SK-N-SH treated with all-trans-retinoic acid at 6 μM for 48 hours (cell line): ENCODE results near the gene UBQLN4.

Experiments used
- ATAC-seq: fragments of 200-7000 bp; cut with Tn5 transposase; 3 replicates; pipeline ENCODE4 v1.9.1; 2020; ENCODE audit warnings: mild to moderate bottlenecking, moderate library complexity
- CREB5 ChIP-seq: fragments of 250-450 bp; sonication (Bioruptor Pico); IDR thresholded peaks from 2 replicates; pipeline ENCODE4 v1.5.1; 2020; ENCODE audit warnings: low read depth, mild to moderate bottlenecking, moderate library complexity
- CSRNP3 ChIP-seq: fragments of 250-450 bp; sonication (Bioruptor Pico); IDR thresholded peaks from 2 replicates; pipeline ENCODE4 v1.5.1; 2021; ENCODE audit warnings: mild to moderate bottlenecking, moderate library complexity
- ESRRG ChIP-seq: fragments of 250-450 bp; sonication (Bioruptor Pico); IDR thresholded peaks from 2 replicates; pipeline ENCODE4 v1.6.1; 2021; ENCODE audit warnings: mild to moderate bottlenecking
- GLIS3 ChIP-seq: fragments of 250-450 bp; sonication (Bioruptor Pico); IDR thresholded peaks from 2 replicates; pipeline ENCODE4 v1.5.0; 2020; ENCODE audit warnings: mild to moderate bottlenecking, moderate library complexity
- OSR1 ChIP-seq: fragments of 250-450 bp; sonication (Bioruptor Pico); IDR thresholded peaks from 2 replicates; pipeline ENCODE4 v1.8.0; 2022; ENCODE audit warnings: moderate library complexity, mild to moderate bottlenecking, inconsistent platforms
- PATZ1 ChIP-seq: fragments of 250-450 bp; sonication (Bioruptor Pico); IDR thresholded peaks from 2 replicates; pipeline ENCODE4 v1.8.0; 2020; ENCODE audit warnings: mild to moderate bottlenecking, moderate library complexity, borderline replicate concordance
- POU6F1 ChIP-seq: fragments of 250-450 bp; sonication (Bioruptor Pico); IDR thresholded peaks from 2 replicates; pipeline ENCODE4 v1.8.0; 2021; ENCODE audit warnings: low read depth, mild to moderate bottlenecking, moderate library complexity, borderline replicate concordance
- PPARA ChIP-seq: fragments of 250-450 bp; sonication (Bioruptor Pico); IDR thresholded peaks from 2 replicates; pipeline ENCODE4 v1.5.0; 2020; ENCODE audit warnings: mild to moderate bottlenecking, borderline replicate concordance
- SNAI2 ChIP-seq: fragments of 250-450 bp; sonication (Bioruptor Pico); IDR thresholded peaks from 2 replicates; pipeline ENCODE4 v1.5.0; 2020; ENCODE audit warnings: mild to moderate bottlenecking, moderate library complexity
- TCF4 ChIP-seq: fragments of 250-450 bp; sonication (Bioruptor Pico); IDR thresholded peaks from 2 replicates; pipeline ENCODE4 v1.8.0; 2021; ENCODE audit warnings: mild to moderate bottlenecking, moderate library complexity, borderline replicate concordance
- TSHZ2 ChIP-seq: fragments of 250-450 bp; sonication (Bioruptor Pico); IDR thresholded peaks from 2 replicates; pipeline ENCODE4 v1.5.0; 2020; ENCODE audit warnings: mild to moderate bottlenecking, moderate library complexity
- ZC3H10 ChIP-seq: fragments of 250-450 bp; sonication (Bioruptor Pico); IDR thresholded peaks from 2 replicates; pipeline ENCODE4 v1.5.1; 2021; ENCODE audit warnings: mild to moderate bottlenecking, moderate library complexity
- ZFP3 ChIP-seq: fragments of 250-450 bp; sonication (Bioruptor Pico); IDR thresholded peaks from 2 replicates; pipeline ENCODE4 v1.5.0; 2020; ENCODE audit warnings: mild to moderate bottlenecking, moderate library complexity
- ZNF565 ChIP-seq: fragments of 450-650 bp; formaldehyde crosslinking; conservative IDR thresholded peaks from 2 replicates; pipeline ENCODE4 v1.5.0; 2020; ENCODE audit warnings: low read depth, mild to moderate bottlenecking, moderate library complexity
- ZNF70 ChIP-seq: fragments of 450-650 bp; formaldehyde crosslinking; IDR thresholded peaks from 2 replicates; pipeline ENCODE4 v1.5.0; 2020; ENCODE audit warnings: mild to moderate bottlenecking, moderate library complexity
- ZNF8 ChIP-seq: fragments of 450-650 bp; formaldehyde crosslinking; IDR thresholded peaks from 2 replicates; pipeline ENCODE4 v1.5.0; 2020; ENCODE audit warnings: mild to moderate bottlenecking, moderate library complexity

UBQLN4 gene

GRCh38 chr1:156097499-156098178 is 44.0 kb upstream of the UBQLN4 start:
- TF ChIP-seq ZFP3 (CRISPR knock-in tag) = no peak
- TF ChIP-seq ZC3H10 (CRISPR knock-in tag) = no peak
- no peak for TF ChIP-seq TCF4 (CRISPR knock-in tag)
- no peak for TF ChIP-seq OSR1 (CRISPR knock-in tag)
- no peak for TF ChIP-seq POU6F1 (CRISPR knock-in tag)
- TF ChIP-seq TSHZ2 (CRISPR knock-in tag) = no peak
- no peak for TF ChIP-seq SNAI2 (CRISPR knock-in tag)
- no peak for TF ChIP-seq ZNF565 (CRISPR knock-in tag)
- no peak for TF ChIP-seq ESRRG (CRISPR knock-in tag)
- no peak for TF ChIP-seq ZNF70
- no peak for TF ChIP-seq PATZ1 (CRISPR knock-in tag)
- TF ChIP-seq CSRNP3 = no peak
- no peak for TF ChIP-seq CREB5 (CRISPR knock-in tag)
- TF ChIP-seq GLIS3 (CRISPR knock-in tag) = no peak
- TF ChIP-seq ZNF8 (CRISPR knock-in tag) = no peak
- TF ChIP-seq PPARA (CRISPR knock-in tag) = no peak
- no peak for ATAC-seq

- TF ChIP-seq POU6F1 (CRISPR knock-in tag) (0 out of 2 replicates have a peak, but pooled peaks have one; percentile 19), ZC3H10 (CRISPR knock-in tag) (no peak), ZNF70 (no peak), CSRNP3 (no peak)
- TF ChIP-seq, all 23 proteins: peak for 1
- peak; percentile 99 for ATAC-seq
Observed at GRCh38 chr1:156096640-156097391, 43.2 kb upstream of the UBQLN4 start.
